SU-DHL-6 (cell line): ENCODE results near the gene PDLIM5.

Source experiments
- CTCF ChIP-seq: fragments of 200-600 bp; sonication (generic); IDR thresholded peaks from one replicate; pipeline ENCODE4 v1.5.1; 2017; ENCODE audit warnings: antibody characterized with exemption, mild to moderate bottlenecking, low read length, moderate library complexity; ENCODE audit not compliant: insufficient read depth, poor library complexity, severe bottlenecking
- EZH2phosphoT487 ChIP-seq: fragments of 200-600 bp; sonication (generic), shearing (Covaris generic); conservative IDR thresholded peaks from 2 replicates; pipeline ENCODE4 v1.6.1; 2018; ENCODE audit warnings: mild to moderate bottlenecking, antibody characterized with exemption, low read length, moderate library complexity, mixed read lengths

- TF ChIP-seq CTCF: no peak
- no peak for TF ChIP-seq EZH2phosphoT487
These were observed at the start of gene PDLIM5 for GRCh38 chr4:94451695-94452475.
